ENCODE measurements around the gene SYT15. TPM values are rescaled to one million over a fixed set of nuclear protein-coding genes. Genes with fewer than 3 reads are reported as not detected.

SYT15 gene
- total RNA-seq, 1 experiment from 2014 or later, result 0.43 TPM

Other genes starting within 250 kb of the SYT15 start
- 8.7 and 17.4 TPM in 2 replicates for gene ANXA8L1, start 203.4 kb upstream of the SYT15 start, total RNA-seq (2022)
- 0.23 and 0.56 TPM in 2 replicates for gene NPY4R, start 113.2 kb upstream of the SYT15 start, total RNA-seq (2022)
- gene GPRIN2, start 22.5 kb upstream of the SYT15 start, total RNA-seq (2022), result 3.0 and 3.7 TPM in 2 replicates